ENCODE data around the gene TDRKH.

DNA sequence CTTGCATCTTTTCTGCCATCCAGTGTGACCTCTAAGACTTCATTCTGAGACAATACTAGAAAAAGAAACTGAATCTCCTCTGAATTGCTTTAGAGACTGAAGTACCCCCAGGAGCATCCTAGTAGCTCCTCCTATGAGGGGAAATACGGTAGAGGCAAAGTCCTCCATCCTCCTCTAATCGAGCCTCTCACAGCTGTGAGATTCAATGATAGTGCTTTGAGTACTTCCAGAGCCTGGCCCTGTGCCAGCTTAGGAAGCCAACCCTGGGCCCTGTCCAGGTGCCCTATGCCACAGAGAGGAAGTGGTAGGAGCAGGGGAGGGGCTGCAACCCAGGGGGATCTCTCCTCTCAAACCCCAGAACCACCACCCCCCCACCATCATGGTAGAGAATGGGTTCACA is 30.6 kb upstream of the TDRKH start:
- TF ChIP-seq CTCF (IDR thresholded peaks at IDR 0.05), result no peak
- TF ChIP-seq POLR2A (IDR thresholded peaks at IDR 0.05), result no peak

Measured in esophagus squamous epithelium (tissue), 4 donors.